Middle frontal gyrus (tissue), 1 donor: Measurements from ENCODE around the gene OPN4.

ENCODE experiments used
- DNase-seq: peaks from one replicate; pipeline ENCODE4 v3.0.0-alpha.2; 2015; ENCODE audit warnings: low spot score; ENCODE audit errors: extremely low spot score

Gene OPN4

DNA sequence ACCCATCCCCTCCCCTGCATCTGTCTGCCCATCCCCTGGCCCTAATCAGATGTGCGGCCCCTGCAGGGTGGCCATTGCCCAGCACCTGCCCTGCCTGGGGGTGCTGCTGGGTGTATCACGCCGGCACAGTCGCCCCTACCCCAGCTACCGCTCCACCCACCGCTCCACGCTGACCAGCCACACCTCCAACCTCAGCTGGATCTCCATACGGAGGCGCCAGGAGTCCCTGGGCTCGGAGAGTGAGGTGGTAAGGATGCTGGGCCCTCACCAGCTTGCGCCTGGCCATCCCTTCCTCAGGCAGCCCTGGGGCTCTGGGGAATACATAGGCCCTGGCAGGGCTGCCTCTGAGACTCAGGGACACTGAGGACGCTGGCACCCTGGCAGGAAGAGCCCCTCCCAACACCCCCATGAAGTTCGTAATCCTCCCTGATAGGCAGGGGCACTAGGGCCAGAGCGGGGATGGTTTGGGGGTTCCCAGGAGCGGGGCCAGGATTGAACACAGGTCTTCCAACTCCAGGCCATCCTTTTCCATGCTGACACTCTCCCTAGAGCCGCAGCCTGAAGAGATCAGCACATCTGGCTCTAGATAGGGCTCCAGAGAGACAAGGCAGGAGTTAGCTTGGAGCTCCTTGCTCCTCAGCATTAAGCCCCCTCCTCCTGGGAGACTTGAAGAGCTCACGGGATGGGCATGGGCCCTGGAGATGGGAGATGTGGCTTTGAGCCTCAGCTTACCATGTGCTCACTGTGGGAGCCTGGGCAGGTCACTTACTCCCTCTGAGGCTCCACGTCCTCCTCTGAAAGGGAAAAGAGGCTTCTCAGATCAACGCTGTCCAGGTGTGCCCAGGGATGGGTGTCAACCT, 8.1 kb downstream of the OPN4 start:
- DNase-seq = no peak

DNA sequence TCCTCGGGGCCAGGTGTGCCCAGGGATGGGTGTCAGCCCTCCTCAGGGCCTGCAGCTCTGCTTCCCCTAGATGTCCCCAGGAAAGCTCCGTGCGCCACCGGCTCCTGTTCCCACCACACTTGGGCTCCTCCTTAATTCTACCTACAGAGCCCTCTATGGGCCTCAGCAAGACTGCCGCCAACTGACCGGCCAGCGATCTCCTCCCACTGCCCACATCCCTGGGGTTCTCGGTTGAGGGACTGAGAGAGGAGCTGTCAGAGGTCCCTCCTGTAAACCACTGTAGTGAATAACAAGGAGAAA, 8.6 kb downstream of the OPN4 start:
- DNase-seq = no peak

DNA sequence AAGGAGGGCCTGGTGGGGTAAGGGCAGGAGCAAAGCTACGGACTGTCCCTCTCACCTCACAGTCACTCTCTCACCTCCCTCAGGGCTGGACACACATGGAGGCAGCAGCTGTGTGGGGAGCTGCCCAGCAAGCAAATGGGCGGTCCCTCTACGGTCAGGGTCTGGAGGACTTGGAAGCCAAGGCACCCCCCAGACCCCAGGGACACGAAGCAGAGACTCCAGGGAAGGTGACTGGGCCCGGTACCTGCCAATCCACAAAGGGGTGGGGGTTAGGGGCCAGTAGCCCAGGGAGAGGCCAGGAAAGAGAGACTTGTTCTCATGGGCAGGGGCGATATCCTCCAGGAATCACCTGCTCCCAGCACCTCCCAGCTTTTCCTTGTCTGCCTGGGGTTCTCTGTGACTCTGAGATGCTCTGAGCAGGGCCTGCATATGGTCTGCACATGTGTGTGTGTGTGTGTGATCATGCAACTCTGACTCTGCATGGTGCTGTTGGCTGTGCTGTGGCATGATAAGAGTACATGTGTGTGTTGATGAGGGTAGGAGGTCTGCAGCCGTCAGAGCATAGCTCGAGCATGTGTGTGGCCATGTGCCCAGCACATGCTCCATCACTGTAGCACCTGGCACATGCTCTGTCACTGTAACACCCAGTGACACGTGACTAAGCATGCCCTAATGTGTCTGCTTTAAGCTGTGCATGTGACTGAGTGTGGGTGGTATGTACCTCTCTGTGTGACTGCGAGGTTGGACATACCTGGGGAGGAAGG, 9.4 kb downstream of the OPN4 start:
- DNase-seq = no peak

DNA sequence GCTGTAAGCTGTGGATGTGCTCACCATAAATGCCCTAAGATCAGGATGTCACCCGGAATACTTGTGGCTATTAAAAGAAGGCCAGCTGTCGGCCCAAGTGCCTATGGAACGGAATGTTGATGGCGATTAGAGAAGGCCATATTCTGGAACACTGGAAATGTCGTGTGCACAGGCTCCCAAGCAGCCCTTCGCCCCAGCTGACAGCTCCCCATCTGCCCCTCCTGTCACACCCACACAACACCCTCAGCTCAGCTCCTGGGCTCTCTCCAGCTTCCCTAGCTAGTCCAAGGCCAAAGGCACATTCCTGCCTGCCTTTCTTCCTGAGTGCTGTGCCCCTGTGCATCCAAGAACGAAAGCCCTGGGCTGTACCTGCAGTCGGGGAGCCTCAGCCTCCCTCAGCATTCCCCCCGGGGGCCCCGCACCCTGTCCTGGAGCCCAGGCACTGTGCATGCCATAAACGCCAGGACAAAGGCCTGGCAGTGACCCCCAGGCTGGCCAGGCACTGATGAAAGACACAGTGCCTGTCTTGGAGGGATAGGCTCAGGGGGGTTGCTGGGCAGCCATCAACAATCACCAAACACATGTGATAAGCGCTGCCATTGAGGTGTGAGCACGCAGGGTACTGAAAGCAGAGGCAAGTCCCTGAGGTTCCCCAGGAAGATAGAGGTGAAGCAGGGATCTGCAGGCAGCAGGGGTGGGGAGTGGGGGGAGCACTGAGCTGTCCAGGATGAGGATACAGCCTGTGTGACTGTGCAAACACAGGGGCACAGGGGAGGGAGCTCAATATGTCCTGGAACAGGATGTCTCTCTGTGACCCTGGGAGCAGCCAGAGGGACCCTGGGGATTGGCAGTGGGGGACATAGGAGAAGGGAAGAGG, 10.2 kb downstream of the OPN4 start:
- no peak for DNase-seq

GRCh38 chr10:86665218-86665607, 10.9 kb downstream of the OPN4 start:
- no peak for DNase-seq

- peak; percentile 70 for DNase-seq
Measured at GRCh38 chr10:86665868-86666267, 11.5 kb downstream of the OPN4 start.

GRCh38 chr10:86666538-86666937, 12.2 kb downstream of the OPN4 start:
- no peak for DNase-seq

- no peak for DNase-seq
Measured at GRCh38 chr10:86667421-86668181, 13.3 kb downstream of the OPN4 start.

- DNase-seq = no peak
Measured at GRCh38 chr10:86668297-86669165, 14.2 kb downstream of the OPN4 start, which contains the start of gene LDB3. TSS of gene LDB3 (plus strand) at chr10:86668511. CDS start at chr10:86668692, 181 bp downstream.

DNA sequence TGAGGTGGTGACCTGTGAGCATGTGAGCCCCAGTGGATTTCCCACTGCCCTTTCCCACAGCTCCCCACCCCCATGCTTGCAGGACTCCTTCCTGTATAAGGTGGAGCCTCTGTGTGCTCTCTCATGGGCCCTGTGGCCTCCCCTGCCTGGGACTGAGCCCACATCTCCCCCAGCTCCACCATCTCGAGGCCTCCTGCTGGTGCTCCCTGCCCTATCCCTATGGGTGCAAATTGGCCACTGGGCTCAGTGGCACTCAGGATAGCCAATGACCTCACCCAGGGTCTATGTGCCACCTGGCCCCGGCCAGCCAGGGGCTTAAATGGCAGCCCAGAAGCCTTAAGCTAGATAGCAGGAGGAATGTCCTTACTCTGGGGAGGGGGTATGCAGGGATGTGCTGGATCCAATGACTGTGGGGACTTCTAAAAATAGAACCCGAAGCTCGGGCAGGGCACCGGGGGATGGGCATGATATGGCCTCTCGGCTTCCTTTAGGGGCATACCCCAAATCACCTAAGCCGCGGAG, 16.0 kb downstream of the OPN4 start:
- DNase-seq = no peak

DNA sequence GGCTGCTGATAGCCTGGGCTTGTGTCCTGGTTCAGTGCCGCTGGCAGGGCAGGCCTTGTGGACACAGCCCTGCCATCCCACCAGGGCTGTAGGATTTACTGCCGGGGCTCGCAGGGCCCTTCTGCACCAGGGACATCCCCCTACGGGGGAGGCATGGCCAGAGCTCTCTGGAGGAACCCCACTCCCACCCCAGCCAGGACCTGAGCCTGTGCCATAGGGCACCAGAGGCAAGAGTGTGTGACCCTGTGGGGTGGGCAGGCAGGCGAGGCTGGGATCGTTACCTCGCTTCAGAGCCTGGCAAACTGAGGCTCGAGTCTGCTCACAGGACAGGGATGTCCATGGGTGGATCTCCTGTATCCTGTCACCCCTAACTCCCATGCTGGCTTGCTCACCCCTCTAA, 16.5 kb downstream of the OPN4 start:
- DNase-seq = no peak

DNA sequence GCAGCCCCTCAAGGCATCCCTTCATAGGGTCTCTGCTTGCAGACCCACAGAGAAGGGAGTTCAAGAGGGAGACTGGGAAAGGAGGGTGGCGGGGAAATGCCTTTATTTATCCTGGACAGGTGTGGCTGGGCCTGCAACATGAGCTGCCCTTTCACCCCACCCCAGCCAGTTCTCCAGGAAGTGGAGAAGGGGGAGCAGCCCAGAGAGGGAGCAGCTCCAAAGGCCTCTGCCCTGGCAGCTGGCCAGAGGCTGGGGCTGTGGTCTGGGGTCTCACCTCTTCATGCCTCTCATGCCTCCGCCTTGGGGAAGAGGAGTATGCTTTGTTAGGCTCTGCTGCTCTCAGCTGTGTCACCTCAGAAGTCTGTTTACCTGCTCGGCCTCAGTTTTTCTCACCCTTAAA, 17.1 kb downstream of the OPN4 start:
- no peak for DNase-seq

DNA sequence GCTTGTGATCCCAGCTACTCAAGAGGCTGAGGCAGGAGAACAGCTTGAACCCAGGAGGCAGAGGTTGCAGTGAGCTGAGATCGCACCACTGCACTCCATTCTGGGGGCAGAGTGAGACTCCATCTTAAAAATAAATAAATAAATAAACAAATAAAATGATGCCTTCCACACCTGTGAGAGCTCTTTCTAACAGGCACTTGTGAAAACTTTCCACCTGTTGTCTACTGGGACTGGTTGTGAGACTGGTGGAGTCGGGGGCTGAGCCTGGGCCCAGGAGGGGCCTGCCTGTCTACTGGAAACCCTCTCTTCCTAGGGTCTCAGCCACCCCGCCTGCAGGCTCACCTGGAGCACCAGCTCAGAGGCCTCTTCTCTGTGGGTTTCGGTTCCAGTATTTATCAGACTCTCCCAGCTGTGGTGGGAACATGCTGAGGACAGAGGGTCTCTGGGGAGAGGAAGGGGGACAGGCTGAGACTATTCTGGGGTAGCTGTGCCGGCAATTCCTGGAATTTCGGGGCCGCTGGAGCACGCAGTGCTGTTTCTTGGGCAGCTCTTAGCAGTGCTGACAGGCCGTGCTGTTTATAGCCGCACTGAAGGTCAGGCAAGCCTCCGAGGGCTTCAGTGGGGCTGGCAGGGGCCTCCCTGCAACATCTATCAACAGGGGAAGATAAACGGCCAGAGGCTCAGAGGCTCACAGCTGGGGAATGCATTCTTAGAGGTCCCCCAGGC, 17.8 kb downstream of the OPN4 start:
- DNase-seq = no peak

- DNase-seq = no peak
Measured at GRCh38 chr10:86673216-86673826, 19.0 kb downstream of the OPN4 start.

- no peak for DNase-seq
Measured at GRCh38 chr10:86673827-86674581, 19.7 kb downstream of the OPN4 start.

DNA sequence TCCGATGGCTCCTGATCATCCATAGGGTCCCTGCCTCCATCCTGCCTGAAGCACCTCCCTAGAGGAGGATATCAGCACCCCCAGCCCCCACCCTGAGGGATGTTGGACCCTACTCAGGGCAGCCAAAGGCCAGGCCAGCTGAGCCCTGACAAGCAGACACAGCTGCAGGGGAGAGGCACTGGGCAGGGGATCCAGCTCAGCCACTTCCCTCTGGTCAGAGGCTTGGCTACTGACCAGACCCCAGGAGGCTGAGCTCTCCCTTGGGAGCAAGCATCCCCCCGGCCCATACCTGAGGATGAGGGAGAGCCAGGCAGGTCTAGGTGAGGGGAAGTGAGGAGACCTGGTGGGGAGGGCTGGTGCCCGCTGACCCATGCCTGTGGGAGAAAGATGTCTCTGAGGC, 20.6 kb downstream of the OPN4 start:
- DNase-seq = no peak

DNA sequence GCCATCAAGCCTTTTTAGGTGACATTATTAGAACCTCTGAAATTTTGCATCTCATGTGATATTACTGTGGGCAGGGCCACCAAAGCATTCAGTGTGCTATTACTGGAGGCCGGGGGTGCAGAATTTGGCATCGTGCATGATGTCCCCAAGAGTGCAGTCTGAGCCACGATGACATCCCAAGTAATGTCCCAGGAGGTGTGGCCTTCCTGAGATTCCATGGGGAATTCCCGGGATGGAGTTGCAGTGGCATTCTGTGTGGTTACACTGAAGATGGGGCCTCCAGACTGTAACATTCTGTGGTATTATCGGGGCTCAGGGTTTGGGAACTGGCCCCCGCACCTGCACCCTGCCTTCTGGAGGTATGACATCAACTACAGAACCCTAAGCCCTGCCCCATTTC, 23.0 kb downstream of the OPN4 start:
- no peak for DNase-seq
